Ovary (tissue), 3 donors: ENCODE data around the gene DDIT3.

Source experiments
- POLR2A ChIP-seq: fragments of 450-650 bp; IDR thresholded peaks from one replicate; pipeline ENCODE4 v1.6.1; 2017; ENCODE audit warnings: antibody characterized with exemption, mild to moderate bottlenecking, moderate library complexity
- TF ChIP-seq, protein P1 (sequence below), 3 donors: fragments of 450-650 bp in 2 of 3; fragments of 200-600 bp in 1 of 3; IDR thresholded peaks; one replicate each; pipeline versions ENCODE4 v1.5.1 to v1.8.0; 2016 to 2022; ENCODE audit warnings: antibody characterized with exemption in 3 of 3, mild to moderate bottlenecking in 1 of 3
- donor health status: DM: no; HTN: no; CAD: no.

DNA sequence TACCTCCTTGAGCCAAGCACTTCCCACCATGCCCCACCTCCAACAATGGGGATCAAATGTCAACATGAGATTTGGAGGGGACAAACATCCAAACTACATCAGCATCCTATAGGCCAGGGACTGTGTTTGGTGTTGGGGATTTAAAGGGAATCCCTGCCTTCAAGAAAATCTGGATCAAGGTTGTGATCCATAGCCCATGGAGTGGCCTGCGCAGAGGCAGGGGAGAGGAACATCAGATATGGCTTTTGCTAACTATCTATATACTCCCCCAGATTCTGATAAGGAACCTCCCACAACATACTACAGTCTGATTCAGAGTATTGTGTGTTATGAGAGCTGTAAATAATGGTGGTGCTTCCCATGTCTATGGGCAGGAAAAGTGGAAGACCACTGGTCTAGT, 34.6 kb upstream of the DDIT3 start:
- TF ChIP-seq, protein P1, sequence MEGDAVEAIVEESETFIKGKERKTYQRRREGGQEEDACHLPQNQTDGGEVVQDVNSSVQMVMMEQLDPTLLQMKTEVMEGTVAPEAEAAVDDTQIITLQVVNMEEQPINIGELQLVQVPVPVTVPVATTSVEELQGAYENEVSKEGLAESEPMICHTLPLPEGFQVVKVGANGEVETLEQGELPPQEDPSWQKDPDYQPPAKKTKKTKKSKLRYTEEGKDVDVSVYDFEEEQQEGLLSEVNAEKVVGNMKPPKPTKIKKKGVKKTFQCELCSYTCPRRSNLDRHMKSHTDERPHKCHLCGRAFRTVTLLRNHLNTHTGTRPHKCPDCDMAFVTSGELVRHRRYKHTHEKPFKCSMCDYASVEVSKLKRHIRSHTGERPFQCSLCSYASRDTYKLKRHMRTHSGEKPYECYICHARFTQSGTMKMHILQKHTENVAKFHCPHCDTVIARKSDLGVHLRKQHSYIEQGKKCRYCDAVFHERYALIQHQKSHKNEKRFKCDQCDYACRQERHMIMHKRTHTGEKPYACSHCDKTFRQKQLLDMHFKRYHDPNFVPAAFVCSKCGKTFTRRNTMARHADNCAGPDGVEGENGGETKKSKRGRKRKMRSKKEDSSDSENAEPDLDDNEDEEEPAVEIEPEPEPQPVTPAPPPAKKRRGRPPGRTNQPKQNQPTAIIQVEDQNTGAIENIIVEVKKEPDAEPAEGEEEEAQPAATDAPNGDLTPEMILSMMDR (IDR thresholded peaks at IDR 0.05): no peak
- TF ChIP-seq POLR2A: no peak
